BE2C (cell line): ENCODE measurements around the gene ROCK2.

ENCODE experiments used
- DNase-seq: peaks from one replicate; pipeline ENCODE4 v3.0.0-alpha.2; 2020
- H3K27me3 ChIP-seq: fragments of 250-450 bp; sonication (Bioruptor Pico); 2 replicates; pipeline ENCODE4 v1.5.1; 2020; ENCODE audit warnings: mild to moderate bottlenecking
- H3K36me3 ChIP-seq: fragments of 250-450 bp; sonication (Bioruptor Pico); 2 replicates; pipeline ENCODE4 v1.5.1; 2020; ENCODE audit warnings: mild to moderate bottlenecking
- H3K4me1 ChIP-seq: fragments of 250-450 bp; sonication (Bioruptor Pico); 2 replicates; pipeline ENCODE4 v1.5.1; 2020
- H3K4me3 ChIP-seq: 2 replicates; pipeline ENCODE4 v1.5.1; 2011; ENCODE audit warnings: low read depth, low read length
- H3K9me3 ChIP-seq: fragments of 250-450 bp; sonication (Bioruptor Pico); 2 replicates; pipeline ENCODE4 v1.5.1; 2020
- TF ChIP-seq, protein P1 (sequence below): IDR thresholded peaks from 2 replicates; pipeline ENCODE4 v1.5.1; 2012; ENCODE audit warnings: mild to moderate bottlenecking, low read depth, low read length

The ROCK2 gene

GRCh38 chr2:11356764-11357163 lies 12.3 kb upstream of the ROCK2 start:
- Histone ChIP-seq H3K36me3 (no peaks in the 10 kb centered on the region), H3K27me3 (no peaks in the 10 kb centered on the region), H3K9me3 (no peaks in the 10 kb centered on the region), H3K4me3 (no peak overlapping the region), H3K4me1 (no peaks in the 10 kb centered on the region)
- DNase-seq: no peak
- TF ChIP-seq, protein P1, sequence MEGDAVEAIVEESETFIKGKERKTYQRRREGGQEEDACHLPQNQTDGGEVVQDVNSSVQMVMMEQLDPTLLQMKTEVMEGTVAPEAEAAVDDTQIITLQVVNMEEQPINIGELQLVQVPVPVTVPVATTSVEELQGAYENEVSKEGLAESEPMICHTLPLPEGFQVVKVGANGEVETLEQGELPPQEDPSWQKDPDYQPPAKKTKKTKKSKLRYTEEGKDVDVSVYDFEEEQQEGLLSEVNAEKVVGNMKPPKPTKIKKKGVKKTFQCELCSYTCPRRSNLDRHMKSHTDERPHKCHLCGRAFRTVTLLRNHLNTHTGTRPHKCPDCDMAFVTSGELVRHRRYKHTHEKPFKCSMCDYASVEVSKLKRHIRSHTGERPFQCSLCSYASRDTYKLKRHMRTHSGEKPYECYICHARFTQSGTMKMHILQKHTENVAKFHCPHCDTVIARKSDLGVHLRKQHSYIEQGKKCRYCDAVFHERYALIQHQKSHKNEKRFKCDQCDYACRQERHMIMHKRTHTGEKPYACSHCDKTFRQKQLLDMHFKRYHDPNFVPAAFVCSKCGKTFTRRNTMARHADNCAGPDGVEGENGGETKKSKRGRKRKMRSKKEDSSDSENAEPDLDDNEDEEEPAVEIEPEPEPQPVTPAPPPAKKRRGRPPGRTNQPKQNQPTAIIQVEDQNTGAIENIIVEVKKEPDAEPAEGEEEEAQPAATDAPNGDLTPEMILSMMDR: no peak

DNA sequence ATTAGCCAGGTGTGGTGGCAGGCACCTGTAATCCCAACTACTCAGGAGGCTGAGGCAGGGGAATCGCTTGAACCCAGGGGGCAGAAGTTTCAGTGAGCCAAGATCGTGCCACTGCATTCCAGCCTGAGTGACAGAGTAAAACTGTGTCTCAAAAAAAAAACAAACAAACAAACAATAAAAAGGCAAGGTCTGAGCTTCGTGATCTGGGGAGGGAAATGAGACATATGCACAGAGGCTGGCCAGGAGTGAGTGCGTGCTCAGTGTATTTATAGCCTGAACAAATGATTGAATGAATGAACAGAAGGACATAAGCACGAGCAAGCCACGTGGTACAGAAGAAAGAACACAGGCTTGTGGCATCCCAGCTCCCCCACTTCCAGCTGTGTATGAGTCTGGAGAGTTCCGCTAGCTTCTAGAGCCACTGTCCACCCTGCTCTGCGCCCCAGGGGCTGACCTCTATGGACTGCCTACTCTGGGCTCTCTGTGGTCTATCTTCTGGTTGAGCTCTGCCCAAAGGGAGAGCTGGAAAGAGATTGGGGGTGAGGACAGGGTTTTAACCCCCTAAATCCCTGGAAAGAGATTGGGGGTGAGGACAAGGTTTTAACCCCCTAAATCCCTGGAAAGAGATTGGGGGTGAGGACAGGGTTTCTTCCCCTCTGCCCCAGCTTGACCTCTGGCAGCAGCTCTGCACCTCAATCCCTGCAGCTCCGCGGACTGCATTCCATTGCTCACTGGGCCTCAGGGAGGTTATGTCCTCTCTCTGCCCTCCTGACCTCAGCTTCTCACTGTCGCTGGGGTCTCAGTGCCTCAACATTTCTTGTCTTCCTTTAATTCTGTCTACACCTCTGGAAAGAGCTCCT lies 11.0 kb upstream of the ROCK2 start:
- H3K4me3 ChIP-seq: no peak overlapping the region

GRCh38 chr2:11354363-11355154 lies 10.1 kb upstream of the ROCK2 start:
- TF ChIP-seq, protein P1: no peak
- Histone ChIP-seq H3K9me3 (no peaks in the 10 kb centered on the region), H3K27me3 (no peaks in the 10 kb centered on the region), H3K4me3 (no peak overlapping the region), H3K4me1 (no peaks in the 10 kb centered on the region), H3K36me3 (no peaks in the 10 kb centered on the region)
- DNase-seq: no peak

More for the DNA sequence above, 11.0 kb upstream of the ROCK2 start:
- no peaks in the 10 kb centered on the region for H3K9me3 ChIP-seq
- H3K4me1 ChIP-seq: no peaks in the 10 kb centered on the region
- TF ChIP-seq, protein P1: no peak
- H3K36me3 ChIP-seq: no peaks in the 10 kb centered on the region
- H3K27me3 ChIP-seq: no peaks in the 10 kb centered on the region
- DNase-seq: no peak

DNA sequence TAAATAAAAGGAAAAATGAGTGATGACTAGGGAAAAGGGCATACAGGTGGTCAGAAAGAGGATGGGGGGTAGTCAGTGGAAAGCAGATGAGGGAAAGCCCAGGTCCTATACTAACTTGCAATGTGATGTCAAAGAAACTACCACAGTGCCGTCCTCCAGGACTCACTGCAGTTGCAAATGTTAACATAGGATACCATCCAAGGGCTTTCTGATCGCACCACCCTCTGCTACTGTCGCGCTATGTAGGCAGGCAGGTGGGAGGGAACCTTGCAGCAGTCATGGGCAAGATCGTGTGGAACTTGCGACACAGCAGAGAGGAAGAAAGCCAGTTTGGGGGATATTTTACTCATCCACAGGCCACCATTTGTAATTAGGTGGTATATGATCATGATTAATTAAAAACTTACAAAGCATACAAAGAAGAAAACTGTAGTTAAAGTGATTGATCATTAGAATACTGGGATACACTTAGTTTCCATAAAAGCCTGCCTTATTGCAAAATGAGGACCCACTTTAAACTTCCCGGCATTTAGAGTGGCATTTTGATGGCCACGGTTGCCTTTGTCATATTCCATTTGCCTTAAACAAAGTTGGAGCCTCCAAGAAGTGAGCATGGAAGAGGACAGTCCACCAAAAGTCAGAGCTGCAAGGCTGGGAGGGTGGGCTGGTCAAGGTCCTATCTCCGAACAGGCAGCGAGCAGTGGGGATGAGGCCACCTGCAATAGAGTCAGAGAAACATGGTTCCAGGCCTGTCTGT lies 8.5 kb upstream of the ROCK2 start:
- Histone ChIP-seq H3K4me1 (no peaks in the 10 kb centered on the region), H3K27me3 (no peaks in the 10 kb centered on the region), H3K4me3 (no peak overlapping the region), H3K36me3 (no peaks in the 10 kb centered on the region), H3K9me3 (no peaks in the 10 kb centered on the region)
- TF ChIP-seq, protein P1: no peak
- no peak for DNase-seq

DNA sequence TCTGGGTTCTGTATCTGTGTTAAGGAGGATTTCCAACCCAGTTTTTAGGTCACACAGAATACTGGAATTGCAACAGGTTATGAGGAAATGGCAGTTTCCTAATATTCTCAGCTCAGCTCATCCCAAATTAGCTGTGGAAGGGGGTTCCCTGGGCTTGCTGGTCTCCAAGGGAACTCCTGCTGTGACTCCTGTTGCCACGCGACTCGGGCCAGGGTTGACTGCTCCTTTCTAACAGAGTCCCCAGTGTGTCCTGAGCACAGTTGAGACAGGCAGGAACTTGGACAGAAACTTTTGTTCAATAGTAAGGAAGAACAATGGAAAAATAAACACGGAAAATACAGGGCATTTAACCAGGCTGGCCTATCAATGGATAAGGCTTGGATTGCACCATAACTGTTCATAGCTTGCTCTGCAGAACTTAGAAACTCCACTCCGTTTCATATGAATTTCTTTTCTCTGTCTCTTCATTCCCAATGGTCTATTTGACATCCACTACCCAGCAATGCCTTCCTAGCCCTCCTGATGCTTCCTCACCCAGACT lies 3.8 kb upstream of the ROCK2 start:
- H3K9me3 ChIP-seq: no peaks in the 10 kb centered on the region
- no peaks in the 10 kb centered on the region for H3K4me1 ChIP-seq
- H3K4me3 ChIP-seq: no peak overlapping the region
- no peaks in the 10 kb centered on the region for H3K27me3 ChIP-seq
- DNase-seq: no peak
- TF ChIP-seq, protein P1: no peak
- no peaks in the 10 kb centered on the region for H3K36me3 ChIP-seq
